Thymus (tissue), 11 donors: ENCODE results near the gene ZSCAN26. TPM values are rescaled to one million over a fixed set of nuclear protein-coding genes. Genes with fewer than 3 reads are reported as not detected.

Source experiments
- DNase-seq, 9 donors: peaks; one replicate each; pipeline ENCODE4 v3.0.0-alpha.2; 2013; ENCODE audit warnings: low spot score in 9 of 9, low read depth in 6 of 9, missing footprints in 1 of 9
- H3K27ac ChIP-seq, 2 donors: one replicate each; pipeline ENCODE4 v1.5.1; 2013; ENCODE audit warnings: control low read depth in 1 of 2, low read depth in 1 of 2, low read length in 1 of 2, mild to moderate bottlenecking in 1 of 2, moderate library complexity in 1 of 2
- H3K27me3 ChIP-seq, 2 donors: one replicate each; pipeline ENCODE4 v1.5.1; 2013; ENCODE audit warnings: low read length in 1 of 2; ENCODE audit not compliant: control insufficient read depth in 2 of 2, insufficient read depth in 1 of 2
- H3K36me3 ChIP-seq, 2 donors: one replicate each; pipeline ENCODE4 v1.5.1; 2013; ENCODE audit warnings: low read length in 1 of 2, mild to moderate bottlenecking in 1 of 2, moderate library complexity in 1 of 2; ENCODE audit not compliant: control insufficient read depth in 2 of 2, insufficient read depth in 2 of 2
- H3K4me1 ChIP-seq, 2 donors: one replicate each; pipeline ENCODE4 v1.5.1; 2013; ENCODE audit warnings: low read length in 2 of 2; ENCODE audit not compliant: control insufficient read depth in 2 of 2, insufficient read depth in 2 of 2
- H3K4me3 ChIP-seq, 2 donors: one replicate each; pipeline ENCODE4 v1.5.1; 2013; ENCODE audit warnings: low read length in 2 of 2, control low read depth in 1 of 2, mild to moderate bottlenecking in 1 of 2
- H3K9me3 ChIP-seq, 2 donors: one replicate each; pipeline ENCODE4 v1.5.1; 2013; ENCODE audit warnings: low read length in 1 of 2, mild to moderate bottlenecking in 1 of 2; ENCODE audit not compliant: control insufficient read depth in 2 of 2, insufficient read depth in 1 of 2
- WGBS: extraction: QIAGEN DNeasy Blood & Tissue Kit; methylation state at CpG from one replicate; pipeline ENCODE4 v1.1.7; 2013; 5-methylcytosine and 5-hydroxymethylcytosine counted together
- polyA plus RNA-seq: library from polyadenylated mRNA; stranded (reverse); fragments of 200-250 nt; gene quantifications from one replicate; pipeline ENCODE4 v1.2.3, GENCODE V29; 2013
- total RNA-seq: library from RNA; stranded (reverse); fragments of 120-200 nt; gene quantifications from one replicate; pipeline ENCODE4 v1.2.4, GENCODE V29; 2013
- donor health status: healthy.

ZSCAN26 gene
- total and polyA plus RNA-seq, 2 donors, result 15.0 to 18.2 TPM

GRCh38 chr6:28326371-28326948, 59.5 kb downstream of the ZSCAN26 start:
- Histone ChIP-seq H3K27me3 (no peaks in the 10 kb centered on the region), H3K9me3 (peaks cover 7 to 10% of the 10 kb centered on the region in 2 donors), H3K4me3 (no peak overlapping the region), H3K36me3 (peaks cover 0 to 3% of the 10 kb centered on the region in 2 donors), H3K27ac (no peak overlapping the region), H3K4me1 (no peaks in the 10 kb centered on the region)
- 95% methylated on average over 7 of the region's 7 CpGs for WGBS
- DNase-seq, result no peak

Other genes starting within 250 kb of the ZSCAN26 start
- 0.99 TPM for gene ZNF165, start 186.6 kb upstream of the ZSCAN26 start, total RNA-seq
- gene ZNF165, start 186.6 kb upstream of the ZSCAN26 start, polyA plus RNA-seq, result 1.6 TPM
- gene ZSCAN16, start 142.5 kb upstream of the ZSCAN26 start, total RNA-seq, result 8.5 TPM
- gene ZSCAN16, start 142.5 kb upstream of the ZSCAN26 start, polyA plus RNA-seq, result 15.4 TPM
- 10.4 TPM for gene ZKSCAN8, start 125.3 kb upstream of the ZSCAN26 start, total RNA-seq
- 5.3 TPM for gene ZKSCAN8, start 125.3 kb upstream of the ZSCAN26 start, polyA plus RNA-seq
- 7.3 TPM for gene ZSCAN9, start 41.9 kb upstream of the ZSCAN26 start, total RNA-seq
- 9.7 TPM for gene ZSCAN9, start 41.9 kb upstream of the ZSCAN26 start, polyA plus RNA-seq
- 9.9 TPM for gene ZKSCAN4, start 14.9 kb upstream of the ZSCAN26 start, total RNA-seq
- 8.6 TPM for gene ZKSCAN4, start 14.9 kb upstream of the ZSCAN26 start, polyA plus RNA-seq
- gene NKAPL, start 7.8 kb upstream of the ZSCAN26 start, total RNA-seq, result 0.52 TPM
- gene NKAPL, start 7.8 kb upstream of the ZSCAN26 start, polyA plus RNA-seq, result 1.5 TPM
- gene PGBD1, start 14.4 kb downstream of the ZSCAN26 start, total RNA-seq, result 3.2 TPM
- 4.5 TPM for gene PGBD1, start 14.4 kb downstream of the ZSCAN26 start, polyA plus RNA-seq
- gene ZSCAN31, start 69.0 kb downstream of the ZSCAN26 start, total RNA-seq, result 3.4 TPM
- gene ZSCAN31, start 69.0 kb downstream of the ZSCAN26 start, polyA plus RNA-seq, result 3.9 TPM
- gene ZKSCAN3, start 82.8 kb downstream of the ZSCAN26 start, total RNA-seq, result 5.1 TPM
- 3.2 TPM for gene ZKSCAN3, start 82.8 kb downstream of the ZSCAN26 start, polyA plus RNA-seq
- 9.6 TPM for gene ZSCAN12, start 132.6 kb downstream of the ZSCAN26 start, total RNA-seq
- gene ZSCAN12, start 132.6 kb downstream of the ZSCAN26 start, polyA plus RNA-seq, result 4.1 TPM
- 2.3 TPM for gene ZSCAN23, start 176.3 kb downstream of the ZSCAN26 start, total RNA-seq
- 0.30 TPM for gene ZSCAN23, start 176.3 kb downstream of the ZSCAN26 start, polyA plus RNA-seq
- gene GPX6, start 248.7 kb downstream of the ZSCAN26 start, total RNA-seq, result not detected
- not detected for gene GPX6, start 248.7 kb downstream of the ZSCAN26 start, polyA plus RNA-seq